Activated naive CD8-positive, alpha-beta T cell treated with anti-CD3 and anti-CD28 coated beads for 36 hours (primary cell): ENCODE data around the gene CAMK2N1. TPM values are rescaled to one million over a fixed set of nuclear protein-coding genes. Genes with fewer than 3 reads are reported as not detected.
A peak's percentile ranks its signal among the peaks of the same experiment; 100 is the strongest.
"Not testable (repeated sequence)": the region's sequence is repeated elsewhere in the genome, so short reads cannot be mapped to it uniquely, and the experiment has no call there.

ENCODE experiments used
- DNase-seq: peaks from one replicate; pipeline ENCODE4 v3.0.0; 2021
- H3K27ac Mint-ChIP-seq: one replicate; pipeline ENCODE4 v1.8.0; 2022; ENCODE audit warnings: mild to moderate bottlenecking, moderate library complexity, mixed read lengths
- H3K27me3 Mint-ChIP-seq: one replicate; pipeline ENCODE4 v1.8.0; 2022; ENCODE audit warnings: mild to moderate bottlenecking, mixed read lengths
- H3K36me3 Mint-ChIP-seq: one replicate; pipeline ENCODE4 v1.8.0; 2021; ENCODE audit warnings: mild to moderate bottlenecking, mixed read lengths
- H3K4me1 Mint-ChIP-seq: one replicate; pipeline ENCODE4 v1.8.0; 2021; ENCODE audit warnings: mixed read lengths
- H3K4me3 Mint-ChIP-seq: one replicate; pipeline ENCODE4 v1.8.0; 2022; ENCODE audit warnings: mild to moderate bottlenecking, moderate library complexity, mixed read lengths
- H3K9me3 Mint-ChIP-seq: one replicate; pipeline ENCODE4 v1.8.0; 2022; ENCODE audit warnings: mixed read lengths
- total RNA-seq, 2 experiments: library from RNA; stranded (reverse); gene quantifications; one replicate each; pipeline ENCODE4 v1.2.3, GENCODE V29; 2021

The CAMK2N1 gene
- under 1 TPM; 0.25 to 0.52 TPM for total RNA-seq

- Mint-ChIP-seq H3K27ac (no peak within 1 kb of the TSS), H3K9me3 (no peaks in the 10 kb centered on the region), H3K27me3 (peaks cover 76% of the 10 kb centered on the region), H3K4me3 (peak within 1 kb of the TSS; percentile 83), H3K36me3 (no peaks in the 10 kb centered on the region), H3K4me1 (peaks cover 8% of the 10 kb centered on the region)
- peak; percentile 54 for DNase-seq
These were observed at the start of gene CAMK2N1 for GRCh38 chr1:20485527-20486456. CAMK2N1 (minus strand) TSS chr1:20486210; CDS start chr1:20485379, 831 bp downstream.

DNA sequence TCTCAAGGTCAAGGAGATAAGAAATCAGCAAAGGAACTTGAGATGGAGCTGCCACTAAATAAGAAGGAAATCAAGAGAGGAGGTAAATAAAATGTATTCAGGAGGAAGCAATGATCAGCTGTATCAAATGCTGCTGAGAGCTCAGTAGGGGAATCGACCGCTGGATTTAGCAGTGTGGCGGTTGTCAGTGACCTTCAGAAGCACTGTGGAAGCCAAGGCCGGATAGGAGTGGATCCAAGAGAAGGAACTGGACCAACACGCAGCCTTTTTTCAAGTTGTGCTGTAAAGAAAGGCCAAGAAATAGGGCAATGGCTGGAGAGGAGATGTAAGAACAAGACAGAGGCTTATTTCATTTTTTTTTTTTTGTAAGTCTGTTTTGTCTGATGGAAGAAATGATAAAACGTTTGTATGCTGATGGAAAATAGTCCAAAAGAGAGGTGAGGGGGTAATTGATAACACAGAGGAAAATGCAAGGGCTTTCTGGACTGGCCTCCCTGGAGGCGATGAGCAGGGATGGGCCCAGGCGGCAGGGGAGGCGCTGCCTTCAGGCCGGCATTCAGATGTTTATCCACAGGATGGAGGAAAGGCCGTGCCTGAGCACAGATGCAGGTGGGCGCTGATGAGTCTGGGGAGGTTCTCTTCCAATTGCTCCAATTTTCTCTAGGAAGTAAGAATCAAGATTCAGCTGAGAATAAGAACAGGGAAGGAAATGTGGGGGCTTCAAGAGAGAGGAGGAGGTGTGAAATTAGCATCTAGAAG lies 48.8 kb upstream of the CAMK2N1 start:
- no peaks in the 10 kb centered on the region for H3K4me1 Mint-ChIP-seq
- no peak overlapping the region for H3K4me3 Mint-ChIP-seq
- no peaks in the 10 kb centered on the region for H3K9me3 Mint-ChIP-seq
- H3K27me3 Mint-ChIP-seq, result peaks cover 31% of the 10 kb centered on the region
- no peak overlapping the region for H3K27ac Mint-ChIP-seq
- no peak for DNase-seq
- no peaks in the 10 kb centered on the region for H3K36me3 Mint-ChIP-seq

DNA sequence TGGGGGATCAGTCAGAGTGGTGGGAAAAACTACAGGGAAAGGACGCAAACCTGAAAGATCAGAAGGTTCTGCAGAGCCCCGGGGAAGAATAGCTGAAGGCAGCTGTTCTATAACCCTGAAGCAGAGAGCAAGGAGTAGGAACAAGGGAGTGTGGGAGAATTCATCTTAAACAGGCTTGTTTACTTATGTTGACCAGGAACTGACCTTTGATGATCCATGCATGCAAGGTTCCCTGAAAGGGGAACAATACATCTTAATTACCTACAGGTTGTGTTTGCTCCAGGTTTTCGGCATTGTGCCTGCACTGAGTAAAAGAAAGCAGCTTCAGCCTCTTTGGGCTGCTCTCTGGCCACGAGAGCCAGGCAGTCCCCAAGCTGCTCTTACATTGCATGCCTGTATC lies 47.6 kb upstream of the CAMK2N1 start:
- Mint-ChIP-seq H3K27ac (no peak overlapping the region), H3K9me3 (no peaks in the 10 kb centered on the region), H3K36me3 (no peaks in the 10 kb centered on the region), H3K27me3 (peaks cover 35% of the 10 kb centered on the region), H3K4me1 (no peaks in the 10 kb centered on the region), H3K4me3 (no peak overlapping the region)
- no peak for DNase-seq

- H3K36me3 Mint-ChIP-seq, result no peaks in the 10 kb centered on the region
- H3K9me3 Mint-ChIP-seq, result no peaks in the 10 kb centered on the region
- no peak overlapping the region for H3K27ac Mint-ChIP-seq
- H3K27me3 Mint-ChIP-seq, result peaks cover 34% of the 10 kb centered on the region
- H3K4me3 Mint-ChIP-seq, result no peak overlapping the region
- H3K4me1 Mint-ChIP-seq, result no peaks in the 10 kb centered on the region
- DNase-seq, result no peak
These were observed 44.9 kb upstream of the CAMK2N1 start for GRCh38 chr1:20530901-20531300.

GRCh38 chr1:20530306-20530705 lies 44.3 kb upstream of the CAMK2N1 start:
- no peaks in the 10 kb centered on the region for H3K36me3 Mint-ChIP-seq
- DNase-seq, result no peak
- no peak overlapping the region for H3K4me3 Mint-ChIP-seq
- H3K9me3 Mint-ChIP-seq, result no peaks in the 10 kb centered on the region
- no peaks in the 10 kb centered on the region for H3K4me1 Mint-ChIP-seq
- H3K27me3 Mint-ChIP-seq, result peaks cover 29% of the 10 kb centered on the region
- H3K27ac Mint-ChIP-seq, result no peak overlapping the region

DNA sequence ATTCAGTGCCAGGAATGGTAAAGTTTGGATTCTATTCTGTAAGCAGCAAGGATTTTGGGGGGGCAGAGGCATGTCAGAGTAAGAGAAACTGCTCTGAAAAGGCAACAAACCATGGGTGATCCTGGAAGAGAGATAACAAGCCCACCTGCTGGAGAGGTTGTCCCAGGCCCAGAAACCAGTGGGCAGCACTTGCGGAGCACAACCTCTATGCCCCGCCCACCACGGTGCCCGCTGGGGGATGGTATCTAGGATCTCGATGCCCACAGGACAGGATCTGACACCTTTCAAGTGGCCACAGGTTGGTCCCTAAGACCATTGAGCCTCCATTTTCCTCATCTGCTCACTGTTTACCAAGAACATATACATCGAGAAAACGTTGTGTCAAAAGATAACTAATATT lies 42.2 kb upstream of the CAMK2N1 start:
- Mint-ChIP-seq H3K27ac (no peak overlapping the region), H3K4me3 (no peak overlapping the region), H3K9me3 (no peaks in the 10 kb centered on the region), H3K27me3 (peaks cover 23% of the 10 kb centered on the region), H3K4me1 (no peaks in the 10 kb centered on the region), H3K36me3 (no peaks in the 10 kb centered on the region)
- no peak for DNase-seq

DNA sequence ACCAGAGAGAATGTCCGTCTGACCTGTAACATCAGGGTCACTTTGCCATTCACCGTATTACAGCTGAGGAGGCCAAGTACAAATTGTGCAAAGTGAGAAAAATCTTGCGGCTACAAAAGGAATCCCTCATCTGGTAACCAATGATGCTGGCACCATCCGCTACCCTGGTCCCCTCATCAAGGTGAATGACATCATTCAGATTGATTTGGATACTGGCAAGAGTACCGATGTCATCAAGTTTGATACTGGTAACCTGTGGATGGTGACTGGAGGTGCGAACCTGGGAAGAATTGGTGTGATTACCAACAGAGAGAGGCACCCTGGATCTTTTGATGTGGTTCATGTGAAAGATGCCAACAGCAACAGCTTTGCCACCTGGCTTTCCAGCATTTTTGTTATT lies 40.3 kb upstream of the CAMK2N1 start:
- Mint-ChIP-seq H3K9me3 (no peaks in the 10 kb centered on the region), H3K27me3 (peaks cover 28% of the 10 kb centered on the region), H3K4me1 (peaks cover 4% of the 10 kb centered on the region), H3K27ac (no peak overlapping the region), H3K4me3 (no peak overlapping the region), H3K36me3 (no peaks in the 10 kb centered on the region)
- DNase-seq, result no peak

- Mint-ChIP-seq H3K9me3 (no peaks in the 10 kb centered on the region), H3K36me3 (no peaks in the 10 kb centered on the region), H3K27me3 (peaks cover 33% of the 10 kb centered on the region), H3K4me3 (no peak overlapping the region), H3K27ac (no peak overlapping the region), H3K4me1 (peaks cover 4% of the 10 kb centered on the region)
- peak; percentile 51 for DNase-seq
These were observed 36.2 kb upstream of the CAMK2N1 start for GRCh38 chr1:20521960-20522861.

- not testable (repeated sequence) for H3K4me3 Mint-ChIP-seq, H3K4me1 Mint-ChIP-seq, DNase-seq, H3K36me3 Mint-ChIP-seq, H3K9me3 Mint-ChIP-seq, H3K27ac Mint-ChIP-seq
- peaks cover 31% of the 10 kb centered on the region for H3K27me3 Mint-ChIP-seq
These were observed 33.7 kb upstream of the CAMK2N1 start for GRCh38 chr1:20519609-20520262.

- peaks cover 12% of the 10 kb centered on the region for H3K27me3 Mint-ChIP-seq
- no peak for DNase-seq
- no peaks in the 10 kb centered on the region for H3K9me3 Mint-ChIP-seq
- H3K4me3 Mint-ChIP-seq, result no peak overlapping the region
- no peak overlapping the region for H3K27ac Mint-ChIP-seq
- no peaks in the 10 kb centered on the region for H3K36me3 Mint-ChIP-seq
- H3K4me1 Mint-ChIP-seq, result peaks cover 5% of the 10 kb centered on the region
These were observed 25.8 kb upstream of the CAMK2N1 start for GRCh38 chr1:20511518-20512428.

DNA sequence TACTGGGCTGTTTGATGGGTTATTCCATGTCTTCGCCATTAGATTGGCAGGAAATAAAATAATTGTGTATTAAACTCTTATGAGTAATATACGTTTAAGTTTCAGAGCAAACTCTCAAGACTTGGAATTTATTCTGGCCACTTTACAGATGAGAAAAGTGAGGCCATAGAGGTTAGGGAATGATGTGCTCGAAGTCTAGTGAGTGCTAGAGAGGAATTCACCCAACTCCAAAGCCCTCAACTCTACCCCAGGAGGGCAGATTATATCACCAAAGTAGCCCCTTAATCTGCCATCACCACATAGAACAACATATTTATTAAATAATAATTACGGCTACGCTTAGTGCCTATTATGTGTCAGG lies 22.4 kb upstream of the CAMK2N1 start:
- no peak for DNase-seq

DNA sequence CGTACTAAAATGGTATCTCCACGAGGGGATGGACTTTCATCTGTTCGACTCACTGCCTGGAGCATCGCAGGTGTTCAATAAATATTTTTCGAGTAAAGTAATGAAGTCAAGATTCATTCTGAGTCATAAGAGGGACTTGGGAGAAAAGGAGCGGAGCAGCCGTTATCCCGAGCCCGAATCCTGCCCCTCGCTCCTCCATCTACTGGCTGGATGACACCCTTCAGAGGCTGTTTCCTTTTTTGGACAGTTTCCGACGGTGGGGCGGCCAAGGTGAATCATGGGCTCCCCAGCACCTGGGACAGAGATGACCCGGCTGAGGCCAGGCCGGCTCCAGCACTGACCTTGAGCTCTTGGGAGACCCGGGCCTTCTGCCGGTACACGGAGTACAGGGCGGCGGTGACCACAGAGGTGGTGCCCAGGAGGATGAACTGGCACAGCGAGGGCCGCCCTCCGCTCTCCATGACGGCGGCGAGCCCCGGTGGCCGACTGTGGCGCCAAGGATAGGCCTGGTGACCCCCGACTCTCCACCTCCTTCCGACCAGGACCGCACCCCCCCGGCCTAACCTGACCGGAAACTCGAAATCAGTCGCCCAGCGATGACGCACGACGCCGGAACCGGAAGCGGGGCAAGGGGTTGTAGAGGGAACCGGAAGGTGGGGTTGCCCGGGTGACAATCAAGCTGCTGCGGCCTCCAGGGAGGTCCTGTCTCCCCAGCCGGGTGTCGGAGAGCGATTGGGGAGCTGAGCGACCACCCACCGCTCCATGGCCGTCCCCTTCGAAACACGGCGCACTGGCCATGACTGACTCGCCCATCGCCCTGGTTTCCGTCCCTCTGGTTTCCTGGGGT lies 21.8 kb upstream of the CAMK2N1 start, which contains the start of gene MUL1:
Gene MUL1 (minus strand): TSS at position 588 of the 847 bp plus-strand sequence. CDS start 127 bp downstream, at position 461.
- DNase-seq, result peak; percentile 92
- Mint-ChIP-seq H3K4me3 (peak within 1 kb of the TSS; percentile 92), H3K9me3 (no peaks in the 10 kb centered on the region), H3K27me3 (peaks cover 1% of the 10 kb centered on the region), H3K27ac (peak within 1 kb of the TSS; percentile 87), H3K36me3 (peaks cover 3% of the 10 kb centered on the region), H3K4me1 (peaks cover 13% of the 10 kb centered on the region)

More for the DNA sequence above, 22.4 kb upstream of the CAMK2N1 start:
- H3K36me3 Mint-ChIP-seq, result peaks cover 3% of the 10 kb centered on the region
- no peaks in the 10 kb centered on the region for H3K9me3 Mint-ChIP-seq
- peak overlapping the region; percentile 92 for H3K4me3 Mint-ChIP-seq
- H3K27me3 Mint-ChIP-seq, result peaks cover 8% of the 10 kb centered on the region
- H3K4me1 Mint-ChIP-seq, result peaks cover 13% of the 10 kb centered on the region
- H3K27ac Mint-ChIP-seq, result peak overlapping the region; percentile 87

DNA sequence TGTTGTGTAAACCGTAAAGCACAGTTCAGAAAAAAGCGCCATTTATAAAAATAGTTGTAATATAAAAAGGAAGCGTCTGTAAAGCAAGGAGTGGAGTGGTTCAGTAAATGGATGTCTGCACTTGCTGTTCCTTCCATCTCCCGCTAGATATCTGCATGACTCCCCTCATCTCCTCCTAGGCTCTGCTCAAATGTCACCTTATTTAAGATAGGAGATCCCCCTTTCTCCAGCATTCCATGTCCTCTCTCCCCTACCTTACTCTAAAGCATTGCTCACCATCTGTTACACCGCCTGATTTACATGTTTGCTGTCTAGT lies 21.2 kb upstream of the CAMK2N1 start:
- Mint-ChIP-seq H3K36me3 (peaks cover 3% of the 10 kb centered on the region), H3K9me3 (no peaks in the 10 kb centered on the region), H3K4me3 (peak overlapping the region; percentile 92), H3K27ac (peak overlapping the region; percentile 87), H3K27me3 (no peaks in the 10 kb centered on the region), H3K4me1 (peaks cover 13% of the 10 kb centered on the region)
- DNase-seq, result no peak
